Measurements from ENCODE around the gene MAGOHB.
A peak's percentile ranks its signal among the peaks of the same experiment; 100 is the strongest.
"Not testable (repeated sequence)": the region's sequence is repeated elsewhere in the genome, so short reads cannot be mapped to it uniquely, and the experiment has no call there.

Gene MAGOHB
- long read RNA-seq, donor 1, transcript MAGOHB-201 (5 exons, 2,623 nt), result major isoform, 33 of 38 reads
- long read RNA-seq, donor 1, partial matches to known transcripts, result 0 of 38 reads
- long read RNA-seq, donor 1, other reads (novel, unspliced or antisense), result 0 of 38 reads
- long read RNA-seq, donor 2, transcript MAGOHB-201 (5 exons, 2,623 nt), result major isoform, 14 of 17 reads
- long read RNA-seq, donor 2, partial matches to known transcripts, result 0 of 17 reads
- long read RNA-seq, donor 2, other reads (novel, unspliced or antisense), result 0 of 17 reads
- long read RNA-seq, donor 3, transcript MAGOHB-201 (5 exons, 2,623 nt), result major isoform, 14 of 15 reads
- long read RNA-seq, donor 3, partial matches to known transcripts, result 0 of 15 reads
- long read RNA-seq, donor 3, other reads (novel, unspliced or antisense), result 0 of 15 reads
- long read RNA-seq, donor 4, transcript MAGOHB-201 (5 exons, 2,623 nt), result major isoform, 21 of 26 reads
- long read RNA-seq, donor 4, partial matches to known transcripts, result 0 of 26 reads
- long read RNA-seq, donor 4, other reads (novel, unspliced or antisense), result 0 of 26 reads
- long read RNA-seq, donor 5, transcript MAGOHB-201 (5 exons, 2,623 nt), result major isoform, 22 of 30 reads
- long read RNA-seq, donor 5, partial matches to known transcripts, result 0 of 30 reads
- long read RNA-seq, donor 5, other reads (novel, unspliced or antisense), result 0 of 30 reads
- long read RNA-seq, donor 6, transcript MAGOHB-201 (5 exons, 2,623 nt), result major isoform, 16 of 22 reads
- long read RNA-seq, donor 6, partial matches to known transcripts, result 0 of 22 reads
- long read RNA-seq, donor 6, other reads (novel, unspliced or antisense), result 0 of 22 reads
- long read RNA-seq, donor 7, transcript MAGOHB-201 (5 exons, 2,623 nt), result major isoform, 37 of 49 reads
- long read RNA-seq, donor 7, partial matches to known transcripts, result 9 of 49 reads
- long read RNA-seq, donor 7, other reads (novel, unspliced or antisense), result 0 of 49 reads
- long read RNA-seq, donor 8, transcript MAGOHB-201 (5 exons, 2,623 nt), result major isoform, 18 of 20 reads
- long read RNA-seq, donor 8, partial matches to known transcripts, result 0 of 20 reads
- long read RNA-seq, donor 8, other reads (novel, unspliced or antisense), result 0 of 20 reads

DNA sequence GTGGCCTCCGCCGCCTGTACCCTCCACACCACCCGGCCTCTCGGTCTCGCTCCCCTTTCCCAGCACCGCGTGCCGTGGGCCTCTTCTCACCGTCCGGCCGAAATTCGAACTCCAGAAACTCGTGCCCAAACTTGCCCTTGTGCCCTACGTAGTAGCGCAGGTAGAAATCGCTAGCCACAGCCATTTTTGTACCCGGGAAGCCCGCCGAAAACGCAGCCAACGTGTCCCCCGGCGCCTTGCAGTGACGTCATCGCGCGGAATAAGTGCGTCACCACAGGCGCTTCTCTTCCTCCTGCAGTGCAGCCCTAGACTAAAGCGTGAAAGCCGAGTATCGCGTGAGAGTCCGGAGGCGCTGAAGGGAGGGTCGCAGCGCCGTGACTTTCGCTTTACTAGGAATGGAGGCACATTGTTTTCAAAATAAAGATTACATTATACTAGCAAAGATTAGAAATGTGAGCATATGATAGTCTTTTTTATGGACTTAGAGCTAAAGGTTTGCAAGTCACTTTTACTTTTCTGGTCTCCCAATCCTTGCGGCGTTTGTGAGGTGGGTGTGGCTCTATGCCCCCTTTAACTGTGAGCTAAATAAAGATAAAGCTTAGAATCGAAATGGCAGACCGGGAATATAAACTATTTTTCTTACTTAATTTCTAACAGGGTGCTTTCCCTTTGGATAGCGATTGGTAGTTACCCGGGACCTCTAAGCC lies at the start of gene MAGOHB:
TSS of gene MAGOHB (minus strand) at position 261 of the 707 bp plus-strand sequence. CDS start at position 184, 77 bp downstream.
- peak; percentile 91 for DNase-seq

- DNase-seq, result no peak
These were observed 47.9 kb upstream of the MAGOHB start for GRCh38 chr12:10661338-10661737.

- DNase-seq, result no peak
These were observed 40.6 kb upstream of the MAGOHB start for GRCh38 chr12:10654003-10654402.

GRCh38 chr12:10652192-10652591 lies 38.8 kb upstream of the MAGOHB start:
- DNase-seq, result no peak

DNA sequence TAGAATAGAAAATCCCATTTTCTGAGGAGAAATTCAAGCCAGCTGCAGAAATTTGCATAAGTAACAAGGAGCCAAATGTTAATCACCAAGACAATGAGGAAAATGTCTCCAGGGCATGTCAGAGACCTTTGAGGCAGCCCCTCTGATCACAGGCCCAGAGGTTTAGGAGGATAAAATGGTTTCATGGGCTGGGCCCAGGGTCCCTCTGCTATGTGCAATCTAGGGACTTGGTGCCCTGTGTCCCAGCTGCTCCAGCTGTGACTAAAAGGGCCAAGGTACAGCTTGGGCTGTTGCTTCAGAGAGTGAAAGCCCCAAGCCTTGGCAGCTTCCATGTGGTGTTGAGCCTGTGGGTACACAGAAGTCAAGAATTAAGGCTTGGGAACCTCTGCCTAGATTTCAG lies 33.2 kb upstream of the MAGOHB start:
- not testable (repeated sequence) for DNase-seq

DNA sequence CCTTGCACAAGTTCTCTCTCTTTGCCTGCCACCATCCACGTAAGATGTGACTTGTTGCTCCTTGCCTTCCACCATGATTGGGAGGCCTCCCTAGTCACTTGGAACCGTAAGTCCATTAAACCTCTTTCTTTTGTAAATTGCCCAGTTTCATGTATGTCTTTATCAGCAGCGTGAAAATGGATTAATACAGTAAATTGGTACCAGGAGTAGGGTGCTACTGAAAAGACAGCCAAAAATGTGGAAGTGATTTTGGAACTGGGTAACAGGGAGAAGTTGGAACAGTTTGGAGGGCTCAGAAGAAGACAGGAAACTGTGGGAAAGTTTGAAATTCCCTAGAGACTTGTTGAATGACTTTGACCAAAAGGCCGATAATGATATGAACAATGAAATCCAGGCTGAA lies 32.5 kb upstream of the MAGOHB start:
- DNase-seq, result no peak

DNA sequence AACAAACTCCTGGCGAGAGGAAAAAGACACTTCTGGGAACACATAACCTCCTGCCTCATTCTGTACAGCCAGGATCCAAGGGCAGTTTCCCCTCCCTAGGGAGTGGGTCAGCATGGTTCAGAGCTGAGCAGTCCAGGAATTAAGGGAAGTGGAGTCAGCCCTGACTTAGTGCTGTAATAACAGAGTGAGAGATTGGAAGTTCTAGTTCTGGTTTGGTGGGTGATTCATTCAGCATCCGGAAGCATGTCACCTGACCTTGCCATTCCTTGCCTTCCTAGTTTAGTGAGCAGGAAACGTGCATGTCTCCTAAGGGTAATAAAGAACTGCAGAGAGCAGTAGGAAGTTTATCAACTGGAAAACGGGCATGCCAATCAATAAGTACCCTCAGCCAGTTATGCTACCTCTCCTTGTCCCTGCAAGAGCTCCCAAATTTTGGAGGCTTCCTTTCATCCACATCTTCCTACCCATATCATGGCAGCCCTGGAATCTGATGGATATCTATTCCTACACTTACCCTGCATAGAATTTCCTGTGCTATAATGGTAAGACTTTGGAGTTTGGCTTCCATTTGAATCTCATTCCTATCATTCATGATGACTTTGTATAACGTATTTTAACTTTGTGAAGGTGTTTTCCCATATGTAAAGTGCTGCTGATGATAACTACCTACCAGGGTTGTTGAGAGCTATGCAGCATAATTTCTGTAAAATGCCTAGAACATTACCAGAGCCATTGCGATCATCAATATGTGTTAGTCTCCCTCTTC lies 28.5 kb upstream of the MAGOHB start:
- DNase-seq, result no peak

- DNase-seq, result no peak
These were observed 25.3 kb upstream of the MAGOHB start for GRCh38 chr12:10638728-10639127.

DNA sequence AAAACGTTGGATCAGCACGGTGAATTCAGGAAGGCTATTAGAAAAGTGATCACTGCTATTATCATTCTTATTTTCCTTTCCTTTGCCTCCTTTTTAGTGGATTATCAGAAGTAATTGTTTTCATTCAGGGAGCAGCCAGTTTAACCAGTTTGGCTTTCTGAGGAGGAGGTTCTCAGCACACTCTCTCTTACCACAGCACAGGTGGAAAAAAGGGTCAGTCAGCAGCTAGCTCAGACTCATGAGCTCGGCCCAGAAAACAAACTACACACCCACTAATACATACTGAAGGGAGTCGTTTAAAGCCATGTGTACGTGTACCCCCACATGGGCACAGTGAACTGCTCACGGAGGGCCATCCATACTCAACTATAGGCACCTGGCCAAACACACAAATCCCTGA lies 23.2 kb upstream of the MAGOHB start:
- no peak for DNase-seq

DNA sequence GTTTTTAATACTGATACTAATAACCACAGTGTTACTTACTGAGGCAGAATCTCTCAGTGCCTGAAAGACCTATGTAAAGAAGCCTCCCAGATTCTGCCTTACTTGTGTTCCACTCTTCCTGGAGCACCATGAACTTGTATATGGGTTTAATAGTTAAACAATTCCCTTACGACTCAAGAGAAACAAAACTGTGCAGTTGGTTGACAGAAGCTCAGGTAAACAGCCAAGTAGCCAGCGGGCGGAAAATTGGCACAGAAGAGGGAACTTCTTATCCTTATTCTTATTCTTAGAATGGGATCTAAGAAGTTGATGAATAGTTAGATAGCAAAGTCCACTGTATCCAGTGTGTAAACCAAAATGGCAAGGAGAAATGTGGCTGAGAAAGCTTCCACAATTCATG lies 22.7 kb upstream of the MAGOHB start:
- DNase-seq, result no peak

DNA sequence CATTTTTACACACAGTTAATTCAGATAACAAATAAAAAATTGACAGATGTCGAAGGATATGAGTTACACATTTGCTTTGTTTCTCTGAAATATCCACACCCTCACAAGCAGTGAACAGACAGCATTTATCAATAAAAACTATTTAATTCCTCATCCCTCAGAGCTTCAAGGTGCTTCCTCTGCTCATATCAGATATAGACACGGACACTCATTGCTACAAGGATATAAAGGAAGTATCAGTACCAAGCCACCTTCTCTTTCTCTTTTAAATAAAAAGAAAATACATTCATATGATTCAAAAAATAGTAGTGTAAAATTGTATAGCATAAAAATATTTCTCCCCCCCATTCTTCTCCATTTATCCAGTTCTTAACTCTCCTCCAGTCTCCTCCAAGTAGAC lies 21.9 kb upstream of the MAGOHB start:
- no peak for DNase-seq

DNA sequence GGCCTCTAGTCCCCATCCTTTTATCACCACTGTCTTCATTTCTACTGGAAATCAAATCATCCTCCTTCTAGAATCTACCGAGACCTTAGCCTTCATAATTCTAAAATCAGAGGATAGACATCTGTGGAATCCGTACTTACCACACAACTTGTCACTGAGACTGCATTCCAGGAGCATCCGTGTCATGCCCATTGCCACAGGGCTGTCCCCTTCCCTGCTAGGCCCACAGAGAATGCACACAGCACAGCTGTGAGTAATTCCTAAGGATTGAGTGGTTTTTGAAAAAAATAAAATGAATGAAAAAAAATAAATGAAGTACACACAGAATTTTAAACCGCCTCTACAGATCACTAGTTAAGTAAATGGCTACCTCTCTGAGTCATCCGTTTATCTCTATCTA lies 21.0 kb upstream of the MAGOHB start:
- no peak for DNase-seq

GRCh38 chr12:10633541-10633940 lies 20.1 kb upstream of the MAGOHB start:
- DNase-seq, result no peak

DNA sequence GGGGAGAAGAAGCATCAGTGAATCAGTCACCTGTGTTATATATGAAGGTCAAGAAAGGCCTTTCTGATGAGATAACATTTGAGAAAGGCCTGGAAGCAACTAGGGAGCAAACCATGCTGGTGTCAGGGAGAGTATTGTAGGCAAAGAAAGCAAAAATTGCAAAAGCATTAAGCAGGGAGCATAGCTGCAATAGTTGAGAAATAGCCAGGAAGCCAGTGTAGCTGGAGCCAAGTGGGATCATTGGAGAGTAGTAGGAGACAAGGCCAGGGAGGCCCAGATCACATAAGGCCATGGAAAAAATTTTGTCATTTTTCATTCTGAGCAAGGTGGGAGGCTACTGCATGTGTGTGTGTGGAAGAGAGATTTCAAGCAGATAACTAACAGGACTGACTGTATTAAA lies 18.8 kb upstream of the MAGOHB start:
- DNase-seq, result no peak

DNA sequence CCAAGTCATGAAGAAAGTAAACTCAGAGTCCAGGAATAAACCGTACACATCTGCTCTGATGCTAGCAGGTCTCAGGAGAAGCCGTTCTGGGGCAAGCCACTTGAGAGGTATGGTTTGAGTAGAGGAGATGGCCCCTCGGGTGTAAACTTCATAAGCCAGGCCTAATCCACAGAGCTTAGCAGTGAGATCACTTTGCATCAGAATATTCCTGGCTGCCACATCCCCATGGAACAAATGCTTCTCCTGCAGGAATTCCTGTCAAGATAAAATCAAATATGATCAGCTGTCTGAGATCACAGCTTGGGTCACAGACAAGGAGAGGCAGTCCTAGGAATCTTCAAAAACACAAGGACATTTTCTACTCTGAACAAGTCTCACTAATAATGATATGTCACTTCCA lies 11.2 kb upstream of the MAGOHB start:
- DNase-seq, result no peak

- no peak for DNase-seq
These were observed 9.7 kb upstream of the MAGOHB start for GRCh38 chr12:10623131-10623530.

- no peak for DNase-seq
These were observed 7.9 kb upstream of the MAGOHB start for GRCh38 chr12:10621278-10621677.

DNA sequence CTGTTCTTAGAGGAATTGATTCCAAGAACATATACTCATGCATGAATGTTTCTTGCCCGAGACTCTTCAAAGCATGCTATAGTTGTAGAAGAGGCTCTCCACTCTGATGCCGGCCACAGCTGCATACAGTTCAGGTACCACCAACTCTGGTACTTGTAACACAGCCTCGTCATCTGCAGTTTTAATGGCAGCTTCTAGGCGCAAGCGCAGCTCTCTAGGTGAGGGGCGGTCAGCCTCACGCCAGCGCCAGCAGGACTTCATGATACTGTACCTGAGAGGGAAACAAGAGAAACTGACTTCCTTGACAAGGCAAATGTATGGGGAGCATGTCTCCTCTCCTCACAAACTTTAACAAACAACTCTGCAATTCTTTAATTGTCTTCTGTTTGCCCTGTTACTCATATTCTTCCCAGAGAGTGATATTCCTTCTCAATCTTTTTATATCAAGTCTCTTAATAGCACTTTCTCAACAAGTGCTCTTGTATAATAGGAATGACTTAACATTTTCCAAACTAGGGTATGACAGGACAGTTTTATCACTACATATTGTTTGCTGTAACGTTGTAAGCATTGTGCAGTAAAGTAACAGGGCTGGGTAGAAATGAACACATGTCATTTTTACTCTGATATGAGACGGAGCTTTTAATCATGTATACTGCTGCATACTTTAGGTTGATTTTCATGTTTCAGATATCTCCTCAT lies 6.8 kb upstream of the MAGOHB start:
- DNase-seq, result no peak

DNA sequence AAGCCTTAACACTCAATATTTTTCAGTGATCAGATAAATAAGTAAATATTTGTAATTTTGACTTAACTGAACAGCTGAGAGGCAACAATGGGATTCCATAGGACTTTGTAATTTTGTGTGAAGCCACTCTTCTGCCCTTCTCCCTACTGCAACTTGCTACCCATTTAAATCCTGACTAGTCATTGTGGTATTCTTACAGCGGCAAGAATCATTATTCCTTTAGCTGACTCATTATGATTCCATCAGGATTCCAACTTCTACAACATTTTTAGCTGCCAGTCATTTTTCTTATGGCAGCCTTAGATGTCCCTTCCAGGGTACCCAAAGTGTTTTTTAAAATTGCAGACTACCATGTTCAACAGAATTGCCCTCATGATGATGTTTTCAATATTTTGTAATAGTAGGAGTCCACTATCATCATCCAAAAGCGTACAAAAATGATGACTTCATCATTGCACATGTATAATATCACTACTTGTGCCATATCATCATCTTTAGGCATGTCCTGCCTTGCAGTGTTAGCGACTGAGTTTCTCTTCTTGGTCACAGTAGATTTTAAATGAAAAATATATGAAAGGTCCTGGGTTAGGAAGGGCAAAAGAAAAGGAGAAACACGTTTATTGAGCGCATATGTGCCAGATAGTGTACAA lies 5.1 kb upstream of the MAGOHB start:
- no peak for DNase-seq

- no peak for DNase-seq
These were observed 4.5 kb upstream of the MAGOHB start for GRCh38 chr12:10617863-10618262.

Measured in right kidney (tissue), 9 donors.